Smooth muscle cell (in vitro differentiated cells): Measurements from ENCODE around the gene TRPM3. TPM values are rescaled to one million over a fixed set of nuclear protein-coding genes. Genes with fewer than 3 reads are reported as not detected.

Experiments
- DNase-seq: peaks from one replicate; lab custom pipeline; 2025; ENCODE audit not compliant: unreplicated experiment; lab: John Stamatoyannopoulos, UW
- H2AFZ ChIP-seq: fragments of 200-600 bp; sonication (generic); 2 replicates; pipeline ENCODE4 v1.6.0; 2016; ENCODE audit warnings: antibody characterized with exemption, low read depth, mild to moderate bottlenecking
- H3F3A ChIP-seq: fragments of 200-600 bp; sonication (generic); 2 replicates; pipeline ENCODE4 v1.6.0; 2017; ENCODE audit warnings: antibody characterized with exemption, low read depth
- H3K27ac ChIP-seq: fragments of 200-600 bp; sonication (generic); 2 replicates; pipeline ENCODE4 v1.5.1; 2016; ENCODE audit warnings: low read depth, mild to moderate bottlenecking
- H3K27me3 ChIP-seq: fragments of 200-600 bp; sonication (generic); 2 replicates; pipeline ENCODE4 v1.6.1; 2016; ENCODE audit warnings: low read depth, mild to moderate bottlenecking
- H3K36me3 ChIP-seq: fragments of 200-600 bp; sonication (generic); 2 replicates; pipeline ENCODE4 v1.5.1; 2016; ENCODE audit warnings: low read depth
- H3K4me1 ChIP-seq: fragments of 200-600 bp; sonication (generic); 2 replicates; pipeline ENCODE4 v1.5.1; 2016; ENCODE audit warnings: low read depth
- H3K4me2 ChIP-seq: fragments of 200-600 bp; sonication (generic); 2 replicates; pipeline ENCODE4 v1.6.0; 2016; ENCODE audit warnings: mild to moderate bottlenecking
- H3K4me3 ChIP-seq: fragments of 200-600 bp; sonication (generic); 2 replicates; pipeline ENCODE4 v1.5.1; 2016; ENCODE audit warnings: mild to moderate bottlenecking
- H3K79me2 ChIP-seq: fragments of 200-600 bp; sonication (generic); 2 replicates; pipeline ENCODE4 v1.6.0; 2016; ENCODE audit warnings: low read depth, mild to moderate bottlenecking
- H3K9ac ChIP-seq: fragments of 200-600 bp; sonication (generic); 2 replicates; pipeline ENCODE4 v1.6.0; 2016; ENCODE audit warnings: low read depth
- H3K9me3 ChIP-seq: fragments of 200-600 bp; sonication (generic); replicated peaks from 2 replicates; pipeline ENCODE4 v1.5.1; 2016; ENCODE audit warnings: low read depth
- H4K20me1 ChIP-seq: fragments of 200-600 bp; sonication (generic); 2 replicates; pipeline ENCODE4 v1.6.0; 2016; ENCODE audit warnings: low read depth
- CTCF ChIP-seq: fragments of 200-600 bp; sonication (generic); IDR thresholded peaks from 2 replicates; pipeline ENCODE4 v1.5.1; 2017; ENCODE audit warnings: borderline replicate concordance, mild to moderate bottlenecking, antibody characterized with exemption; ENCODE audit not compliant: insufficient read depth, poor library complexity, severe bottlenecking
- WGBS: methylation state at CpG from one replicate; pipeline ENCODE4 v1.1.7; 2016; ENCODE audit warnings: low lambda C conversion rate; 5-methylcytosine and 5-hydroxymethylcytosine counted together
- polyA plus RNA-seq: library from polyadenylated mRNA; unstranded; fragments of >200 nt; fragmentation: Nextera tagmentation; extraction: Ambion mirVana; gene quantifications from 2 replicates; pipeline ENCODE4 v1.2.1, GENCODE V29; 2016
- total RNA-seq: library from RNA; depleted of rRNA; stranded (reverse); fragments of >200 nt; gene quantifications from 2 replicates; pipeline ENCODE4 v1.2.3, GENCODE V29; 2014

Gene TRPM3
- total and polyA plus RNA-seq, 2 experiments from 2014 or later, result not detected

GRCh38 chr9:71136696-71137095 lies 15.3 kb upstream of the TRPM3 start:
- Histone ChIP-seq H3K36me3 (no peaks in the 10 kb centered on the region), H3K4me2 (no peak overlapping the region), H3K4me3 (no peak overlapping the region), H3K4me1 (no peaks in the 10 kb centered on the region), H3K9ac (no peak overlapping the region), H3K27ac (no peak overlapping the region), H4K20me1 (no peaks in the 10 kb centered on the region), H3F3A (no peaks in the 10 kb centered on the region), H3K79me2 (no peaks in the 10 kb centered on the region), H3K9me3 (no peaks in the 10 kb centered on the region), H3K27me3 (no peaks in the 10 kb centered on the region), H2AFZ (peak overlapping the region; percentile 54)
- no peak for TF ChIP-seq CTCF
- DNase-seq, result no peak
- WGBS, result 82% methylated on average over 6 of the region's 6 CpGs

- H3K27me3 ChIP-seq, result no peaks in the 10 kb centered on the region
- 84% methylated on average over 3 of the region's 3 CpGs for WGBS
- H3K36me3 ChIP-seq, result no peaks in the 10 kb centered on the region
- no peaks in the 10 kb centered on the region for H3F3A ChIP-seq
- no peak for DNase-seq
- TF ChIP-seq CTCF, result no peak
- H3K27ac ChIP-seq, result no peak overlapping the region
- no peaks in the 10 kb centered on the region for H3K9me3 ChIP-seq
- H3K9ac ChIP-seq, result no peak overlapping the region
- H2AFZ ChIP-seq, result no peak overlapping the region
- no peak overlapping the region for H3K4me2 ChIP-seq
- no peaks in the 10 kb centered on the region for H3K79me2 ChIP-seq
- no peaks in the 10 kb centered on the region for H4K20me1 ChIP-seq
- no peak overlapping the region for H3K4me3 ChIP-seq
- no peaks in the 10 kb centered on the region for H3K4me1 ChIP-seq
These were observed 9.7 kb upstream of the TRPM3 start for GRCh38 chr9:71131145-71131544.

GRCh38 chr9:71130521-71130920 lies 9.1 kb upstream of the TRPM3 start:
- Histone ChIP-seq H3K4me2 (no peak overlapping the region), H3K9ac (no peak overlapping the region), H3K27me3 (no peaks in the 10 kb centered on the region), H4K20me1 (no peaks in the 10 kb centered on the region), H3K9me3 (no peaks in the 10 kb centered on the region), H3K79me2 (no peaks in the 10 kb centered on the region), H3F3A (no peaks in the 10 kb centered on the region), H3K36me3 (no peaks in the 10 kb centered on the region), H2AFZ (no peak overlapping the region), H3K4me1 (no peaks in the 10 kb centered on the region), H3K4me3 (no peak overlapping the region), H3K27ac (no peak overlapping the region)
- no peak for DNase-seq
- whole genome bisulfite sequencing, result 97% methylated on average over 4 of the region's 4 CpGs
- no peak for TF ChIP-seq CTCF

GRCh38 chr9:71128796-71129195 lies 7.4 kb upstream of the TRPM3 start:
- H3K27ac ChIP-seq, result no peak overlapping the region
- H3K4me1 ChIP-seq, result peaks cover 13% of the 10 kb centered on the region
- H3K27me3 ChIP-seq, result peaks cover 1% of the 10 kb centered on the region
- H2AFZ ChIP-seq, result no peak overlapping the region
- H3K4me2 ChIP-seq, result no peak overlapping the region
- DNase-seq, result no peak
- no peak for TF ChIP-seq CTCF
- no peaks in the 10 kb centered on the region for H4K20me1 ChIP-seq
- no peaks in the 10 kb centered on the region for H3K79me2 ChIP-seq
- H3K9ac ChIP-seq, result no peak overlapping the region
- WGBS, result 96% methylated on average over 2 of the region's 2 CpGs
- H3F3A ChIP-seq, result no peaks in the 10 kb centered on the region
- no peaks in the 10 kb centered on the region for H3K9me3 ChIP-seq
- no peaks in the 10 kb centered on the region for H3K36me3 ChIP-seq
- H3K4me3 ChIP-seq, result no peak overlapping the region
